Lower leg skin (tissue), 3 donors: ENCODE results near the gene DIS3L2.

Experiments
- POLR2A ChIP-seq, 2 donors: fragments of 450-650 bp; IDR thresholded peaks; one replicate each; pipeline ENCODE4 v1.6.1; 2016 to 2017; ENCODE audit warnings: antibody characterized with exemption in 2 of 2, mild to moderate bottlenecking in 1 of 2, moderate library complexity in 1 of 2
- TF ChIP-seq, protein P1 (sequence below), 3 donors: fragments of 450-650 bp; IDR thresholded peaks; one replicate each; pipeline ENCODE4 v1.5.1; 2016; ENCODE audit warnings: antibody characterized with exemption in 3 of 3, mild to moderate bottlenecking in 3 of 3, moderate library complexity in 2 of 3

DNA sequence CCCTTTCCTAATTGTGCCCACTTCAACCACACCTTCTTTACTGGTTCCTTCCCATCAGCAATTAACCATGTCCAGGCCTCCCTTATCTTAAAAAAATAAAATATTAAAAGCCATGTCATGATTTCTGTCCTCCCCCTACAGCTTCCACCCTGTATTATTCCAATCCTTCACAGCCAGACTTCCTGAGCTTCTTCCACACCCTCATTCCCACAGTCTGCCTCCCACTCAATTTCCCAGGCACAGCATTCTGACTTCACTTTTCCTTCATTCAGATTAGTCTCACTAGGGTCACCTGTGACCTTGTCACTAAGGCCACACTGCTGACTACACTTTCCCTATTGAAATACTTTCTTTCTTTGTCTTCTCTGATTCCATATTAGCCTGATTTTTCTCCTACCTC, 159.4 kb downstream of the DIS3L2 start:
- TF ChIP-seq, protein P1, sequence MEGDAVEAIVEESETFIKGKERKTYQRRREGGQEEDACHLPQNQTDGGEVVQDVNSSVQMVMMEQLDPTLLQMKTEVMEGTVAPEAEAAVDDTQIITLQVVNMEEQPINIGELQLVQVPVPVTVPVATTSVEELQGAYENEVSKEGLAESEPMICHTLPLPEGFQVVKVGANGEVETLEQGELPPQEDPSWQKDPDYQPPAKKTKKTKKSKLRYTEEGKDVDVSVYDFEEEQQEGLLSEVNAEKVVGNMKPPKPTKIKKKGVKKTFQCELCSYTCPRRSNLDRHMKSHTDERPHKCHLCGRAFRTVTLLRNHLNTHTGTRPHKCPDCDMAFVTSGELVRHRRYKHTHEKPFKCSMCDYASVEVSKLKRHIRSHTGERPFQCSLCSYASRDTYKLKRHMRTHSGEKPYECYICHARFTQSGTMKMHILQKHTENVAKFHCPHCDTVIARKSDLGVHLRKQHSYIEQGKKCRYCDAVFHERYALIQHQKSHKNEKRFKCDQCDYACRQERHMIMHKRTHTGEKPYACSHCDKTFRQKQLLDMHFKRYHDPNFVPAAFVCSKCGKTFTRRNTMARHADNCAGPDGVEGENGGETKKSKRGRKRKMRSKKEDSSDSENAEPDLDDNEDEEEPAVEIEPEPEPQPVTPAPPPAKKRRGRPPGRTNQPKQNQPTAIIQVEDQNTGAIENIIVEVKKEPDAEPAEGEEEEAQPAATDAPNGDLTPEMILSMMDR (IDR thresholded peaks at IDR 0.05), result no peak
- TF ChIP-seq POLR2A (IDR thresholded peaks at IDR 0.05), result no peak
